HepG2 (cell line): ENCODE measurements around the gene RUSF1. TPM values are rescaled to one million over a fixed set of nuclear protein-coding genes. Genes with fewer than 3 reads are reported as not detected.
A peak's percentile ranks its signal among the peaks of the same experiment; 100 is the strongest.

Experiments
- ADNP ChIP-seq: sonication (generic); formaldehyde crosslinking; IDR thresholded peaks from 2 replicates; pipeline ENCODE4 v1.4.0; 2020; ENCODE audit warnings: missing genetic modification reagents
- BORCS8-MEF2B ChIP-seq: sonication (generic); formaldehyde crosslinking; IDR thresholded peaks from 2 replicates; pipeline ENCODE4 v1.8.0; 2022; ENCODE audit warnings: mild to moderate bottlenecking, missing genetic modification reagents
- GLI4 ChIP-seq: sonication (generic); formaldehyde crosslinking; IDR thresholded peaks from 2 replicates; pipeline ENCODE4 v1.5.1; 2020; ENCODE audit warnings: missing genetic modification reagents, mild to moderate bottlenecking, moderate library complexity, borderline replicate concordance
- HMG20A ChIP-seq: IDR thresholded peaks from 2 replicates; pipeline ENCODE4 v1.6.1; 2016; ENCODE audit warnings: borderline replicate concordance
- MNT ChIP-seq: fragments of 450-650 bp; IDR thresholded peaks from 2 replicates; pipeline ENCODE4 v1.6.1; 2016
- MXD3 ChIP-seq: IDR thresholded peaks from 2 replicates; pipeline ENCODE4 v1.6.1; 2016; ENCODE audit warnings: mild to moderate bottlenecking, missing biosample characterization, missing genetic modification reagents
- PATZ1 ChIP-seq: sonication (generic); formaldehyde crosslinking; IDR thresholded peaks from 2 replicates; pipeline ENCODE4 v1.4.0; 2020; ENCODE audit warnings: missing genetic modification reagents
- POLR2AphosphoS5 ChIP-seq: IDR thresholded peaks from 2 replicates; pipeline ENCODE4 v1.6.1; 2012; ENCODE audit warnings: low read depth, low read length
- POLR2G ChIP-seq: fragments of 200-400 bp; formaldehyde crosslinking; IDR thresholded peaks from 2 replicates; pipeline ENCODE4 v1.6.1; 2018; ENCODE audit warnings: mild to moderate bottlenecking, low read depth, low read length, moderate library complexity
- SPEN ChIP-seq: sonication (generic); formaldehyde crosslinking; IDR thresholded peaks from 2 replicates; pipeline ENCODE4 v1.5.1; 2020; ENCODE audit warnings: low read depth, mild to moderate bottlenecking, missing genetic modification reagents
- ZNF251 ChIP-seq: sonication (generic); formaldehyde crosslinking; IDR thresholded peaks from 2 replicates; pipeline ENCODE4 v1.9.0; 2021; ENCODE audit warnings: mild to moderate bottlenecking, missing genetic modification reagents
- ZNF331 ChIP-seq: sonication (generic); formaldehyde crosslinking; IDR thresholded peaks from 2 replicates; pipeline ENCODE4 v1.4.0; 2020; ENCODE audit warnings: missing genetic modification reagents
- ZNF674 ChIP-seq: sonication (generic); formaldehyde crosslinking; IDR thresholded peaks from 2 replicates; pipeline ENCODE4 v1.5.0; 2020; ENCODE audit warnings: low read depth, mild to moderate bottlenecking, missing genetic modification reagents
- ZNF749 ChIP-seq: sonication (generic); formaldehyde crosslinking; IDR thresholded peaks from 2 replicates; pipeline ENCODE4 v1.8.0; 2022; ENCODE audit warnings: mild to moderate bottlenecking, missing genetic modification reagents, moderate library complexity, borderline replicate concordance
- ZNF781 ChIP-seq: sonication (generic); formaldehyde crosslinking; IDR thresholded peaks from 2 replicates; pipeline ENCODE4 v1.5.1; 2020; ENCODE audit warnings: borderline replicate concordance, mild to moderate bottlenecking, missing genetic modification reagents; ENCODE audit errors: not compliant biosample characterization
- ZSCAN25 ChIP-seq: sonication (generic); formaldehyde crosslinking; IDR thresholded peaks from 2 replicates; pipeline ENCODE4 v1.8.0; 2022; ENCODE audit warnings: mild to moderate bottlenecking, missing genetic modification reagents
- polyA plus RNA-seq, 8 experiments: library from polyadenylated mRNA; depleted of rRNA in 3 of 8; stranded (reverse) in 7 of 8; unstranded in 1 of 8; fragments of >200 nt; fragmentation: Illumina TruSeq in 4 of 8; extraction: Trizol in 4 of 8; gene quantifications; 2 replicates each; pipeline versions ENCODE4 v1.2.1 to v1.2.3, GENCODE V29; 2011 to 2016; ENCODE audit warnings: low read depth in 4 of 8, missing spikeins in 1 of 8, mixed read lengths in 1 of 8; ENCODE audit not compliant: insufficient read depth in 1 of 8
- total RNA-seq, 5 experiments: library from RNA; depleted of rRNA; stranded (reverse); fragments of >200 nt; fragmentation: Illumina TruSeq; extraction: Trizol; gene quantifications; 2 replicates each; pipeline ENCODE4 v1.2.3, GENCODE V29; 2016; ENCODE audit warnings: low read depth in 1 of 5
- TF ChIP-seq, protein P1 (sequence below): sonication (generic); formaldehyde crosslinking; IDR thresholded peaks from 2 replicates; pipeline ENCODE4 v1.4.0; 2020; ENCODE audit warnings: missing genetic modification reagents
- TF ChIP-seq, protein P2 (sequence below): IDR thresholded peaks from 2 replicates; pipeline ENCODE4 v1.6.1; 2016; ENCODE audit warnings: low read depth, borderline replicate concordance
- TF ChIP-seq, protein P3 (sequence below): sonication (generic); formaldehyde crosslinking; IDR thresholded peaks from 2 replicates; pipeline ENCODE4 v1.5.0; 2020; ENCODE audit warnings: missing genetic modification reagents
- TF ChIP-seq, protein P4 (sequence below): sonication (generic); formaldehyde crosslinking; IDR thresholded peaks from 2 replicates; pipeline ENCODE4 v1.4.0; 2020; ENCODE audit warnings: missing genetic modification reagents

Gene RUSF1
- total and polyA plus RNA-seq, 2 of the 13 experiments (the other 11 are each of a cell fraction or from before 2014, with no cell fraction given), result 40.8 to 50.2 TPM

DNA sequence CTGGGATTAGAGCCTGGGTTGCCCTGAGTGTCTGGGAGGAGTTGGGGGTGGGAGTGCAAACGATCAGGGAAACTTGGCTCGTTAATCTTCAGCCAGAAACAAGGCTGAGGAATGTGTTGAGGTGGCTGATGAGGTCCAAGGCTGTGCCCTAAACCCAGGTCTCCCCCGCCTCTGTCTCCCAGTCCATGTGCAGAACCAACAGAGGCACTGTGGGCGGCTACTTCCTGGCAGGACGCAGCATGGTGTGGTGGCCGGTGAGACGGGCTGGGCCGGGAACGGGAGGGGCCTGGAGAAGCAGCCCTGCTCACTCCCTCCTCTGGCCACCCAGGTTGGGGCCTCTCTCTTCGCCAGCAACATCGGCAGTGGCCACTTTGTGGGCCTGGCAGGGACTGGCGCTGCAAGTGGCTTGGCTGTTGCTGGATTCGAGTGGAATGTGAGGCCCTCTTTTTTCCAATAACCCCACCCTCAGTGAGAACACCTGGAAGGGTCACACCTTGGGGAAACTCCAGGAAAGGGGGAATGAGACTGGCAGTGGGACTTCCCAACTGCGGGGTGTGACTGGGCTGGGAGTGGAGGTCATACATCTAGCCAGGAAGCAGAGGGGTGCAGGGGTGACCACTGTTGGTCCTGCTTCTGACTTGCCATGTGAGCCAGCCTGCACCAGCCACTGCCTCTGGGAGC, 23.6 kb downstream of the RUSF1 start (continued):
- peak; percentile 84 for TF ChIP-seq PATZ1 (CRISPR knock-in tag)
- TF ChIP-seq ZNF331, result peak; percentile 79
- TF ChIP-seq, protein P1, sequence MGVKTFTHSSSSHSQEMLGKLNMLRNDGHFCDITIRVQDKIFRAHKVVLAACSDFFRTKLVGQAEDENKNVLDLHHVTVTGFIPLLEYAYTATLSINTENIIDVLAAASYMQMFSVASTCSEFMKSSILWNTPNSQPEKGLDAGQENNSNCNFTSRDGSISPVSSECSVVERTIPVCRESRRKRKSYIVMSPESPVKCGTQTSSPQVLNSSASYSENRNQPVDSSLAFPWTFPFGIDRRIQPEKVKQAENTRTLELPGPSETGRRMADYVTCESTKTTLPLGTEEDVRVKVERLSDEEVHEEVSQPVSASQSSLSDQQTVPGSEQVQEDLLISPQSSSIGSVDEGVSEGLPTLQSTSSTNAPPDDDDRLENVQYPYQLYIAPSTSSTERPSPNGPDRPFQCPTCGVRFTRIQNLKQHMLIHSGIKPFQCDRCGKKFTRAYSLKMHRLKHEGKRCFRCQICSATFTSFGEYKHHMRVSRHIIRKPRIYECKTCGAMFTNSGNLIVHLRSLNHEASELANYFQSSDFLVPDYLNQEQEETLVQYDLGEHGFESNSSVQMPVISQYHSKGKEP (CRISPR knock-in tag), result no peak
- TF ChIP-seq ZSCAN25, result peak; percentile 51; the same call in 1 of the 2 replicates
- no peak for TF ChIP-seq ADNP (CRISPR knock-in tag)
- TF ChIP-seq, protein P2, sequence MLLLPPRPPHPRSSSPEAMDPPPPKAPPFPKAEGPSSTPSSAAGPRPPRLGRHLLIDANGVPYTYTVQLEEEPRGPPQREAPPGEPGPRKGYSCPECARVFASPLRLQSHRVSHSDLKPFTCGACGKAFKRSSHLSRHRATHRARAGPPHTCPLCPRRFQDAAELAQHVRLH (CRISPR knock-in tag), result peak; percentile 19; the same call in 1 of the 2 replicates
- TF ChIP-seq GLI4, result peak; percentile 80; the same call in 1 of the 2 replicates
- no peak for TF ChIP-seq ZNF674 (CRISPR knock-in tag)
- peak; percentile 70 for TF ChIP-seq MXD3
- TF ChIP-seq, protein P3, sequence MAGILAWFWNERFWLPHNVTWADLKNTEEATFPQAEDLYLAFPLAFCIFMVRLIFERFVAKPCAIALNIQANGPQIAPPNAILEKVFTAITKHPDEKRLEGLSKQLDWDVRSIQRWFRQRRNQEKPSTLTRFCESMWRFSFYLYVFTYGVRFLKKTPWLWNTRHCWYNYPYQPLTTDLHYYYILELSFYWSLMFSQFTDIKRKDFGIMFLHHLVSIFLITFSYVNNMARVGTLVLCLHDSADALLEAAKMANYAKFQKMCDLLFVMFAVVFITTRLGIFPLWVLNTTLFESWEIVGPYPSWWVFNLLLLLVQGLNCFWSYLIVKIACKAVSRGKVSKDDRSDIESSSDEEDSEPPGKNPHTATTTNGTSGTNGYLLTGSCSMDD, result no peak
- TF ChIP-seq HMG20A, result no peak
- TF ChIP-seq ZNF781 (CRISPR knock-in tag), result peak; percentile 73
- TF ChIP-seq BORCS8-MEF2B (CRISPR knock-in tag), result peak; percentile 51; the same call in 1 of the 2 replicates
- TF ChIP-seq POLR2AphosphoS5, result peak; percentile 44; the same call in 1 of the 2 replicates
- TF ChIP-seq ZNF251 (CRISPR knock-in tag), result peak; percentile 35; the same call in 1 of the 2 replicates
- peak; percentile 30; the same call in 1 of the 2 replicates for TF ChIP-seq MNT
- peak; percentile 42; the same call in 1 of the 2 replicates for TF ChIP-seq ZNF749 (CRISPR knock-in tag)
- TF ChIP-seq SPEN, result peak; percentile 78
- TF ChIP-seq, protein P4, sequence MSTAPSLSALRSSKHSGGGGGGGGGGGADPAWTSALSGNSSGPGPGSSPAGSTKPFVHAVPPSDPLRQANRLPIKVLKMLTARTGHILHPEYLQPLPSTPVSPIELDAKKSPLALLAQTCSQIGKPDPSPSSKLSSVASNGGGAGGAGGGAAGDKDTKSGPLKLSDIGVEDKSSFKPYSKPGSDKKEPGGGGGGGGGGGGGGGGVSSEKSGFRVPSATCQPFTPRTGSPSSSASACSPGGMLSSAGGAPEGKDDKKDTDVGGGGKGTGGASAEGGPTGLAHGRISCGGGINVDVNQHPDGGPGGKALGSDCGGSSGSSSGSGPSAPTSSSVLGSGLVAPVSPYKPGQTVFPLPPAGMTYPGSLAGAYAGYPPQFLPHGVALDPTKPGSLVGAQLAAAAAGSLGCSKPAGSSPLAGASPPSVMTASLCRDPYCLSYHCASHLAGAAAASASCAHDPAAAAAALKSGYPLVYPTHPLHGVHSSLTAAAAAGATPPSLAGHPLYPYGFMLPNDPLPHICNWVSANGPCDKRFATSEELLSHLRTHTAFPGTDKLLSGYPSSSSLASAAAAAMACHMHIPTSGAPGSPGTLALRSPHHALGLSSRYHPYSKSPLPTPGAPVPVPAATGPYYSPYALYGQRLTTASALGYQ, result peak; percentile 40; the same call in 1 of the 2 replicates
- peak; percentile 66 for TF ChIP-seq POLR2G
